ENCODE results near the gene FDX1. TPM values are rescaled to one million over a fixed set of nuclear protein-coding genes. Genes with fewer than 3 reads are reported as not detected.

FDX1 gene
- total RNA-seq, 1 donor from 2014 or later, result 9.7 TPM

DNA sequence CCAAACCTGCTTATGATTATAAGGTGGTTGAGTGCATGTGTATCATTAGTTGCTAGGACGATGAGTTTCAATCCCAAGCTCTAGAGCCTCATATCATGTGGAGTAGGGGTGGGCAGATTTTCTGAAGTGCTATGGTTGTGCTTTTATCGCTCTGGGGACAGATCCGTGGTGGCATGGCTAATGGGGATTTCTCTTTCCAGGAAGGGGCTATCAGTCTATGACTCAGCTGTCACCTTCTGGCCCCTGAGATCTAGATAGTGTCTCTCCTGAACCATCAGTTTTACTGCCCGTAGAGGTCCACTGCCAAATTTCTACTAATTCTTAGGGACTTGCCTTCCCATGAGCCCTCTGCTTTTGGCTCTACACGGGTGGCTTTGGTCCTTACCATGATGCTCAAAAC, 51.8 kb downstream of the FDX1 start:
- peaks cover 3% of the 10 kb centered on the region for H3K4me1 Mint-ChIP-seq
- H3K9me3 Mint-ChIP-seq, result peaks cover 4% of the 10 kb centered on the region
- TF ChIP-seq, protein P1, sequence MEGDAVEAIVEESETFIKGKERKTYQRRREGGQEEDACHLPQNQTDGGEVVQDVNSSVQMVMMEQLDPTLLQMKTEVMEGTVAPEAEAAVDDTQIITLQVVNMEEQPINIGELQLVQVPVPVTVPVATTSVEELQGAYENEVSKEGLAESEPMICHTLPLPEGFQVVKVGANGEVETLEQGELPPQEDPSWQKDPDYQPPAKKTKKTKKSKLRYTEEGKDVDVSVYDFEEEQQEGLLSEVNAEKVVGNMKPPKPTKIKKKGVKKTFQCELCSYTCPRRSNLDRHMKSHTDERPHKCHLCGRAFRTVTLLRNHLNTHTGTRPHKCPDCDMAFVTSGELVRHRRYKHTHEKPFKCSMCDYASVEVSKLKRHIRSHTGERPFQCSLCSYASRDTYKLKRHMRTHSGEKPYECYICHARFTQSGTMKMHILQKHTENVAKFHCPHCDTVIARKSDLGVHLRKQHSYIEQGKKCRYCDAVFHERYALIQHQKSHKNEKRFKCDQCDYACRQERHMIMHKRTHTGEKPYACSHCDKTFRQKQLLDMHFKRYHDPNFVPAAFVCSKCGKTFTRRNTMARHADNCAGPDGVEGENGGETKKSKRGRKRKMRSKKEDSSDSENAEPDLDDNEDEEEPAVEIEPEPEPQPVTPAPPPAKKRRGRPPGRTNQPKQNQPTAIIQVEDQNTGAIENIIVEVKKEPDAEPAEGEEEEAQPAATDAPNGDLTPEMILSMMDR (conservative IDR thresholded peaks at IDR 0.05), result no peak
- no peak for DNase-seq (ENCODE audit: low read depth, low spot score)
- no peak overlapping the region for H3K4me3 Mint-ChIP-seq
- no peak overlapping the region for H3K27ac Mint-ChIP-seq (ENCODE audit: unreplicated experiment)
- no peaks in the 10 kb centered on the region for H3K27me3 Mint-ChIP-seq (ENCODE audit: low read depth)
- H3K36me3 Mint-ChIP-seq (ENCODE audit: low read depth), result no peaks in the 10 kb centered on the region

DNA sequence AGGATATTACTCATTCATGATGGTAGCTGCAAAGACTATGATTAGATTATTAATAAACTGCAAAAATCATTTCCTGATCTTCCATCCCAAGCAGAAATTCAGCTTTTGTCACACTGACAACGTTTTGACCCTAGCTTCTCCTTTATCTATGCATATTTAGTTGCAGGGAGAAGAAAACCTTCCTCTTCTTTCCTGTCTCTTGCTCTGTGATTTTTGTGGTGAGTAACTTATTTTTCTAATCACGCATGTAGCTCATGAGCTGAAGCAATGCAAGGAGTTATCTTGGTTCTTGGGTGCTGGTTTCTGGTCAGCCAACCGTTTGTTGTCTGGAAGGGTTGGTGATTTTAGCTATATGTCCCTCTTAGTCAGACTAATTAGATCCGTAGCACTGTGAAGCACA, 56.4 kb downstream of the FDX1 start:
- H3K4me3 Mint-ChIP-seq, result no peak overlapping the region
- no peaks in the 10 kb centered on the region for H3K4me1 Mint-ChIP-seq
- DNase-seq (ENCODE audit: low read depth, low spot score), result no peak
- H3K27me3 Mint-ChIP-seq (ENCODE audit: low read depth), result no peaks in the 10 kb centered on the region
- H3K9me3 Mint-ChIP-seq, result peaks cover 4% of the 10 kb centered on the region
- H3K36me3 Mint-ChIP-seq (ENCODE audit: low read depth), result no peaks in the 10 kb centered on the region
- TF ChIP-seq, protein P1 (conservative IDR thresholded peaks at IDR 0.05), result no peak
- no peak overlapping the region for H3K27ac Mint-ChIP-seq (ENCODE audit: unreplicated experiment)

DNA sequence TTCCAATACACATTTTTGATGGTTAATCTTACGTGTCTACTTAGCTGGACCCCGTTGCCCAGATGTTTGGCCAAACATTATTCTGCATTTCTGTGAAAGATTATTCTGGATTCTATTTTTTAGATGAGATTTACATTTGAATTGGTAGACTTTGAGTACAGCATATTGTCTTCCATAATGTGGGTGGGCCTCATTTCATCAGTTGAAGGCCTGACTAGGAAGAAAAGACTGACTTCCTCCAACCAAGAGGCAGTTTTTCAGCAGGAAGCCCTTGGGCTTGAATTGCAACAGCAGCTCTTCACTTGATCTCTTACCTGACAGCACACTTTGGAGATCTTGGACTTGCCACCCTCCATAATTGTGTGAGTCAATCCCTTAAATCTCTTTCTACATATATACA, 58.7 kb downstream of the FDX1 start:
- Mint-ChIP-seq H3K4me1 (peaks cover 8% of the 10 kb centered on the region), H3K27ac (ENCODE audit: unreplicated experiment) (no peak overlapping the region), H3K36me3 (ENCODE audit: low read depth) (no peaks in the 10 kb centered on the region), H3K4me3 (no peak overlapping the region), H3K27me3 (ENCODE audit: low read depth) (no peaks in the 10 kb centered on the region), H3K9me3 (no peaks in the 10 kb centered on the region)
- no peak for DNase-seq (ENCODE audit: low read depth, low spot score)
- TF ChIP-seq, protein P1 (conservative IDR thresholded peaks at IDR 0.05), result no peak

DNA sequence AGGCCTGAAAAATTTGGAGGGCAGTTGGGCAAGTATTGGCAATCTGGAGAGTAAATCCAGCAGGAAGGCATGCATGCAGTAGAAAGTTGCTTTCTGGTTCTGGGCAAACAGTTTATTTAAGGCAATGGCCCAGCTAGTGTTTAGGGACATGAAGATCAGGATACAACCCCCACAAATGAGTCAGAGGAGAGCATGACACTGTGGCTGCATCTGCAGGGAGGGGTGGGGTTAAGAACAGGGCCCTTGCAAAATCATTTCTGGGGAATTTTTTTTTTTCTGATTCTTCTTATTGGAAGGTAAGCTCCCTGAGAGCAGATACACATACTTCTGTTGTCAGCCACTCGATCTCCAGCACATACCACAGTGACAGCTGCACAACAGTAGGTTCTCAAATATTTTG, 61.1 kb downstream of the FDX1 start:
- Mint-ChIP-seq H3K4me1 (peaks cover 8% of the 10 kb centered on the region), H3K9me3 (peaks cover 5% of the 10 kb centered on the region), H3K36me3 (ENCODE audit: low read depth) (no peaks in the 10 kb centered on the region), H3K27ac (ENCODE audit: unreplicated experiment) (no peak overlapping the region), H3K27me3 (ENCODE audit: low read depth) (no peaks in the 10 kb centered on the region), H3K4me3 (no peak overlapping the region)
- TF ChIP-seq, protein P1 (conservative IDR thresholded peaks at IDR 0.05), result no peak
- DNase-seq (ENCODE audit: low read depth, low spot score), result no peak

DNA sequence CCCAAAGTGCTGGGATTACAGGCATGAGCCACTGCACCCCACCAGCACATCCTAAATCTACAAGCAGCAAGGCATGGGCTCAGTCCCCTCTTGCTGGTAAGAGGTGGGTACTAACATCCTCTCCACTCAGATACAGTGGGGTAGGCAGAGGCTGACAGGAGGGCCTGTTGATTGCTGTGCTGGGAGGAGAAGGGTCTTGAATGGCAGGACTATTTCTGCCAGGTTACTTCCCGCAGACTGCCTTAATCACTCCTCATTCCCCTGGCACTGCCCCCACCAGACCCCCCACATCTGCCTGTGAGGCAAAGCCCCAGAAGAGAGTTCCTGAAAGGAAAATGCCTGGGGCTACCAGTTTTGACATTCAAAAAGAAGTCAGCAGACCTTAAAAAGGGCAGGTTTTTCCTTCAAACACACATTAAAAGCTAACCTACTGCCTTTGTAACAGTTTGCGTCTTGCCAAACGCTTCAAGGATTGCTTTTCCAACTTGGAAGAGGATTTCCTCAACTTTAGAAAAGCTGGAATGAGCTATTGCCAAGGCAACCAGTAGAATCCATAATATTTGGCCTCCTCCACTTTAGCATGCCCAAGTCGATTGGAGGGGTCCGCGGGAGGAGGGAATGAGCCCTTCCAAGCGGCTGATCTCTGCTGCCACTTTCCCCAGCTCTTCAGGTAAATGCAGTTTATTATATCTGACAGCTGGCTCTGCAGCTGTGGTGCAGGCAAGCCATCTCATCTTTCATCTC, 62.0 kb downstream of the FDX1 start:
- TF ChIP-seq, protein P1 (conservative IDR thresholded peaks at IDR 0.05), result no peak
- Mint-ChIP-seq H3K4me3 (no peak overlapping the region), H3K9me3 (peaks cover 5% of the 10 kb centered on the region), H3K4me1 (peaks cover 8% of the 10 kb centered on the region), H3K36me3 (ENCODE audit: low read depth) (no peaks in the 10 kb centered on the region), H3K27ac (ENCODE audit: unreplicated experiment) (no peak overlapping the region), H3K27me3 (ENCODE audit: low read depth) (no peaks in the 10 kb centered on the region)
- no peak for DNase-seq (ENCODE audit: low read depth, low spot score)

Data from neural crest cell (in vitro differentiated cells).